Caco-2 (cell line): Measurements from ENCODE around the gene IFNA17. TPM values are rescaled to one million over a fixed set of nuclear protein-coding genes. Genes with fewer than 3 reads are reported as not detected.

ENCODE experiments used
- BruUV-seq: library from RNA; stranded (reverse); fragments of 400-500 nt; replicated peaks from 2 replicates; lab custom pipeline; 2021; lab: Mats Ljungman, UMichigan
- CTCF ChIA-PET: fragments of 300-600 bp; sonication (Branson Sonifier 250); formaldehyde crosslinking; loops from one replicate; lab custom pipeline; 2022; ENCODE audit warnings: antibody characterized with exemption; lab: Charles Lee
- POLR2A ChIA-PET: fragments of 300-600 bp; sonication (Branson Sonifier 250); formaldehyde crosslinking; loops from one replicate; lab custom pipeline; 2022; ENCODE audit warnings: antibody characterized with exemption; lab: Charles Lee
- DNase-seq, 2 experiments: peaks; one replicate each; pipeline versions ENCODE4 v3.0.0 to v3.0.0-alpha.2; 2020 to 2022
- H3K27me3 ChIP-seq: replicated peaks from 2 replicates; pipeline ENCODE4 v1.6.0; 2011; ENCODE audit warnings: low read length; ENCODE audit not compliant: control insufficient read depth, insufficient read depth
- H3K36me3 ChIP-seq: 2 replicates; pipeline ENCODE4 v1.5.1; 2011; ENCODE audit warnings: low read length; ENCODE audit not compliant: control insufficient read depth, insufficient read depth
- H3K4me1 ChIP-seq: fragments of 250-450 bp; sonication (Bioruptor Pico); 2 replicates; pipeline ENCODE4 v1.5.1; 2020; ENCODE audit warnings: mild to moderate bottlenecking
- H3K4me3 ChIP-seq: 2 replicates; pipeline ENCODE4 v1.5.1; 2011; ENCODE audit warnings: low read depth, mild to moderate bottlenecking, control low read depth, low read length
- H3K9me3 ChIP-seq: fragments of 250-450 bp; sonication (Bioruptor Pico); 2 replicates; pipeline ENCODE4 v1.5.1; 2020; ENCODE audit warnings: mild to moderate bottlenecking, moderate library complexity
- H3K27ac Mint-ChIP-seq: one replicate; pipeline ENCODE4 v1.8.0; 2022; ENCODE audit warnings: mixed read lengths; ENCODE audit not compliant: unreplicated experiment
- H3K27me3 Mint-ChIP-seq: one replicate; pipeline ENCODE4 v1.8.0; 2022; ENCODE audit warnings: mixed read lengths; ENCODE audit not compliant: insufficient read depth, unreplicated experiment
- H3K36me3 Mint-ChIP-seq: one replicate; pipeline ENCODE4 v1.8.0; 2022; ENCODE audit warnings: mild to moderate bottlenecking, mixed read lengths; ENCODE audit not compliant: insufficient read depth, unreplicated experiment
- H3K4me1 Mint-ChIP-seq: one replicate; pipeline ENCODE4 v1.8.0; 2022; ENCODE audit warnings: low read depth, mixed read lengths; ENCODE audit not compliant: unreplicated experiment
- H3K4me3 Mint-ChIP-seq: one replicate; pipeline ENCODE4 v1.8.0; 2022; ENCODE audit warnings: mild to moderate bottlenecking, moderate library complexity, mixed read lengths; ENCODE audit not compliant: unreplicated experiment
- H3K9me3 Mint-ChIP-seq: one replicate; pipeline ENCODE4 v1.8.0; 2022; ENCODE audit warnings: mixed read lengths; ENCODE audit not compliant: unreplicated experiment
- CTCF ChIP-seq, 2 experiments: fragments of 200-600 bp in 1 of 2; IDR thresholded peaks; 1 replicate in 1 of 2; 2 replicates in 1 of 2; pipeline versions ENCODE4 v1.5.1 to v1.8.0; 2011 to 2022; ENCODE audit warnings: antibody characterized with exemption in 1 of 2, control low read depth in 1 of 2, inconsistent platforms in 1 of 2, low read depth in 1 of 2, low read length in 1 of 2, mild to moderate bottlenecking in 1 of 2, moderate library complexity in 1 of 2; ENCODE audit not compliant: insufficient read depth in 1 of 2, severe bottlenecking in 1 of 2, unreplicated experiment in 1 of 2
- intact Hi-C: fragments of 100-400 bp; cut with micrococcal nuclease; formaldehyde crosslinking; loops from one replicate; pipeline ENCODE4 v1.10.0; 2022; ENCODE audit not compliant: unreplicated experiment
- total RNA-seq: library from RNA; stranded (reverse); gene quantifications from 2 replicates; pipeline ENCODE4 v1.2.3, GENCODE V29; 2022

Gene IFNA17
- total RNA-seq, 1 experiment from 2014 or later = not detected

GRCh38 chr9:21252721-21253547 lies 24.9 kb upstream of the IFNA17 start:
- Mint-ChIP-seq H3K4me3 (no peak overlapping the region), H3K4me1 (no peaks in the 10 kb centered on the region), H3K9me3 (no peaks in the 10 kb centered on the region), H3K27me3 (peaks cover 7% of the 10 kb centered on the region), H3K27ac (no peak overlapping the region), H3K36me3 (no peaks in the 10 kb centered on the region)
- no TSS peak for BruUV-seq
- no peaks in the 10 kb centered on the region for H3K4me1 ChIP-seq
- intact Hi-C loops = loop anchor here (2.0 to 5.0 kb wide), 3 partner anchors 144 to 534 kb away; no protein-coding TSS in a partner anchor
- H3K4me3 ChIP-seq = no peak overlapping the region
- DNase-seq = peak in 1 of 2 experiments; percentile 4
- TF ChIP-seq CTCF (IDR thresholded peaks at IDR 0.05; ENCODE audit: insufficient read depth in 1 of 2, low read depth in 1 of 2, low read length in 1 of 2, severe bottlenecking in 1 of 2, unreplicated experiment in 1 of 2) = peak; percentile 42 to 43
- H3K9me3 ChIP-seq = no peaks in the 10 kb centered on the region
- H3K27me3 ChIP-seq = no peaks in the 10 kb centered on the region
- CTCF ChIA-PET = interaction anchor here (0.8 to 1.4 kb wide), 4 partner anchors 58 to 202 kb away, joined by 4 to 6 read pairs (median 5); no protein-coding TSS in a partner anchor
- POLR2A ChIA-PET = no interaction called here
- H3K36me3 ChIP-seq = no peaks in the 10 kb centered on the region

- Histone ChIP-seq H3K4me1 (no peaks in the 10 kb centered on the region), H3K9me3 (no peaks in the 10 kb centered on the region), H3K27me3 (no peaks in the 10 kb centered on the region), H3K4me3 (no peak overlapping the region), H3K36me3 (no peaks in the 10 kb centered on the region)
- Mint-ChIP-seq H3K36me3 (no peaks in the 10 kb centered on the region), H3K27me3 (peaks cover 7% of the 10 kb centered on the region), H3K4me3 (no peak overlapping the region), H3K4me1 (no peaks in the 10 kb centered on the region), H3K9me3 (no peaks in the 10 kb centered on the region), H3K27ac (no peak overlapping the region)
- no peak for DNase-seq
- ChIA-PET POLR2A (no interaction called here), CTCF (interaction anchor here (1.1 kb wide), 1 partner anchor 16 kb away, joined by 3 read pairs; no protein-coding TSS in a partner anchor)
- no peak for TF ChIP-seq CTCF (IDR thresholded peaks at IDR 0.05; ENCODE audit: insufficient read depth in 1 of 2, low read depth in 1 of 2, low read length in 1 of 2, severe bottlenecking in 1 of 2, unreplicated experiment in 1 of 2)
- intact Hi-C loops = loop anchor here (2.0 to 5.0 kb wide), 3 partner anchors 145 to 536 kb away; no protein-coding TSS in a partner anchor
- no TSS peak for BruUV-seq
These were observed 23.6 kb upstream of the IFNA17 start for GRCh38 chr9:21251638-21252037.

- H3K36me3 Mint-ChIP-seq = no peaks in the 10 kb centered on the region
- POLR2A ChIA-PET = no interaction called here
- intact Hi-C loops = loop anchor here (5.0 kb wide), 1 partner anchor 536 kb away; no protein-coding TSS in a partner anchor
- Histone ChIP-seq H3K27me3 (no peaks in the 10 kb centered on the region), H3K4me1 (no peaks in the 10 kb centered on the region), H3K36me3 (no peaks in the 10 kb centered on the region), H3K4me3 (no peak overlapping the region), H3K9me3 (no peaks in the 10 kb centered on the region)
- peaks cover 7% of the 10 kb centered on the region for H3K27me3 Mint-ChIP-seq
- DNase-seq = no peak
- no peak for TF ChIP-seq CTCF (IDR thresholded peaks at IDR 0.05; ENCODE audit: insufficient read depth in 1 of 2, low read depth in 1 of 2, low read length in 1 of 2, severe bottlenecking in 1 of 2, unreplicated experiment in 1 of 2)
- no peaks in the 10 kb centered on the region for H3K9me3 Mint-ChIP-seq
- no TSS peak for BruUV-seq
- no peak overlapping the region for H3K27ac Mint-ChIP-seq
- no peak overlapping the region for H3K4me3 Mint-ChIP-seq
- CTCF ChIA-PET = interaction anchor here (1.1 kb wide), 1 partner anchor 16 kb away, joined by 3 read pairs; no protein-coding TSS in a partner anchor
- no peaks in the 10 kb centered on the region for H3K4me1 Mint-ChIP-seq
These were observed 23.2 kb upstream of the IFNA17 start for GRCh38 chr9:21251190-21251589.
